ENCODE data around the gene FICD. TPM values are rescaled to one million over a fixed set of nuclear protein-coding genes. Genes with fewer than 3 reads are reported as not detected.

FICD gene
- total RNA-seq, 3 donors from 2014 or later (not counting 1 experiment from before 2014, with no cell fraction given): 3.9 to 7.5 (median 6.6) TPM

GRCh38 chr12:108473400-108474055, 41.5 kb upstream of the FICD start:
- Histone ChIP-seq H3K27me3 (ENCODE audit: control insufficient read depth, insufficient read depth, low read length) (no peaks in the 10 kb centered on the region), H3K4me3 (ENCODE audit: low read length) (no peak overlapping the region), H3K9me3 (ENCODE audit: control insufficient read depth, insufficient read depth, low read length) (no peaks in the 10 kb centered on the region), H3K36me3 (ENCODE audit: control insufficient read depth, insufficient read depth, low read length) (no peaks in the 10 kb centered on the region), H3K4me1 (ENCODE audit: control insufficient read depth, insufficient read depth, low read length) (no peaks in the 10 kb centered on the region), H3K27ac (ENCODE audit: low read length) (no peak overlapping the region)
- Mint-ChIP-seq H3K27me3 (ENCODE audit: low read depth in 2 of 2) (peaks cover 10 to 32% of the 10 kb centered on the region in 2 donors), H3K4me1 (no peaks in the 10 kb centered on the region), H3K9me3 (no peaks in the 10 kb centered on the region), H3K27ac (no peak overlapping the region), H3K4me3 (no peak overlapping the region), H3K36me3 (no peaks in the 10 kb centered on the region)
- DNase-seq: no peak
- TF ChIP-seq CTCF (IDR thresholded peaks at IDR 0.05): no peak
- intact Hi-C loops (cut with micrococcal nuclease): no loop called here
- ATAC-seq: no peak
- WGBS (ENCODE audit: insufficient coverage): 84% methylated on average over 5 of the region's 5 CpGs

GRCh38 chr12:108475396-108475795, 39.7 kb upstream of the FICD start:
- no peak overlapping the region for H3K27ac ChIP-seq (ENCODE audit: low read length)
- no peaks in the 10 kb centered on the region for H3K36me3 ChIP-seq (ENCODE audit: control insufficient read depth, insufficient read depth, low read length)
- no peaks in the 10 kb centered on the region for H3K36me3 Mint-ChIP-seq
- intact Hi-C loops (cut with micrococcal nuclease): no loop called here
- H3K9me3 ChIP-seq (ENCODE audit: control insufficient read depth, insufficient read depth, low read length): no peaks in the 10 kb centered on the region
- H3K4me1 Mint-ChIP-seq: no peaks in the 10 kb centered on the region
- H3K27ac Mint-ChIP-seq: no peak overlapping the region
- H3K9me3 Mint-ChIP-seq: no peaks in the 10 kb centered on the region
- 75% methylated on average over 2 of the region's 2 CpGs for WGBS (ENCODE audit: insufficient coverage)
- DNase-seq (no peak), ATAC-seq (no peak)
- H3K4me3 Mint-ChIP-seq: no peak overlapping the region
- no peaks in the 10 kb centered on the region for H3K27me3 ChIP-seq (ENCODE audit: control insufficient read depth, insufficient read depth, low read length)
- H3K4me3 ChIP-seq (ENCODE audit: low read length): no peak overlapping the region
- no peaks in the 10 kb centered on the region for H3K4me1 ChIP-seq (ENCODE audit: control insufficient read depth, insufficient read depth, low read length)
- no peak for TF ChIP-seq CTCF (IDR thresholded peaks at IDR 0.05)
- peaks cover 10 to 32% of the 10 kb centered on the region in 2 donors for H3K27me3 Mint-ChIP-seq (ENCODE audit: low read depth in 2 of 2)

- H3K36me3 Mint-ChIP-seq: no peaks in the 10 kb centered on the region
- no peak overlapping the region for H3K27ac Mint-ChIP-seq
- Histone ChIP-seq H3K4me3 (ENCODE audit: low read length) (no peak overlapping the region), H3K27me3 (ENCODE audit: control insufficient read depth, insufficient read depth, low read length) (peaks cover 2% of the 10 kb centered on the region), H3K36me3 (ENCODE audit: control insufficient read depth, insufficient read depth, low read length) (no peaks in the 10 kb centered on the region), H3K27ac (ENCODE audit: low read length) (no peak overlapping the region), H3K9me3 (ENCODE audit: control insufficient read depth, insufficient read depth, low read length) (no peaks in the 10 kb centered on the region), H3K4me1 (ENCODE audit: control insufficient read depth, insufficient read depth, low read length) (no peaks in the 10 kb centered on the region)
- DNase-seq (no peak), ATAC-seq (no peak)
- no peak for TF ChIP-seq CTCF (IDR thresholded peaks at IDR 0.05)
- H3K27me3 Mint-ChIP-seq (ENCODE audit: low read depth in 2 of 2): peaks cover 12 to 41% of the 10 kb centered on the region in 2 donors
- no peaks in the 10 kb centered on the region for H3K4me1 Mint-ChIP-seq
- H3K4me3 Mint-ChIP-seq: no peak overlapping the region
- intact Hi-C loops (cut with micrococcal nuclease): no loop called here
- H3K9me3 Mint-ChIP-seq: no peaks in the 10 kb centered on the region
- WGBS (ENCODE audit: insufficient coverage): 88% methylated on average over 8 of the region's 11 CpGs
These were observed 37.8 kb upstream of the FICD start for GRCh38 chr12:108477055-108477880.

Measured in natural killer cell (primary cell).